Spinal cord (tissue), 10 donors: ENCODE results near the gene UGT1A10. TPM values are rescaled to one million over a fixed set of nuclear protein-coding genes. Genes with fewer than 3 reads are reported as not detected.
"Not testable (repeated sequence)": the region's sequence is repeated elsewhere in the genome, so short reads cannot be mapped to it uniquely, and the experiment has no call there.

Experiments used
- DNase-seq, 6 donors: peaks; one replicate each; pipeline versions ENCODE4 v3.0.0 to v3.0.0-alpha.2; 2013 to 2015; ENCODE audit warnings: low spot score in 6 of 6, low read depth in 4 of 6
- H3K27ac ChIP-seq: one replicate; pipeline ENCODE4 v1.5.1; 2013; ENCODE audit warnings: low read depth, low read length, control low read depth
- H3K27me3 ChIP-seq: one replicate; pipeline ENCODE4 v1.6.1; 2013; ENCODE audit warnings: low read length; ENCODE audit not compliant: control insufficient read depth, insufficient read depth
- H3K36me3 ChIP-seq: one replicate; pipeline ENCODE4 v1.6.1; 2013; ENCODE audit warnings: low read length; ENCODE audit not compliant: control insufficient read depth, insufficient read depth
- H3K4me1 ChIP-seq: one replicate; pipeline ENCODE4 v1.6.1; 2013; ENCODE audit warnings: low read length; ENCODE audit not compliant: control insufficient read depth, insufficient read depth
- H3K4me3 ChIP-seq: one replicate; pipeline ENCODE4 v1.5.1; 2013; ENCODE audit warnings: low read depth, low read length, control low read depth
- H3K9me3 ChIP-seq: one replicate; pipeline ENCODE4 v1.6.1; 2013; ENCODE audit warnings: low read length; ENCODE audit not compliant: control insufficient read depth, insufficient read depth
- WGBS: methylation state at CpG from one replicate; pipeline ENCODE4 v1.1.5; 2013; ENCODE audit warnings: missing lambda C conversion rate; ENCODE audit not compliant: insufficient coverage; 5-methylcytosine and 5-hydroxymethylcytosine counted together
- polyA plus RNA-seq, 2 donors: library from polyadenylated mRNA; unstranded; fragments of 120-200 nt; gene quantifications; one replicate each; pipeline ENCODE4 v1.2.1, GENCODE V29; 2013; ENCODE audit not compliant: insufficient read length in 2 of 2
- total RNA-seq, 2 donors: library from RNA; depleted of rRNA in 1 of 2; stranded (reverse); fragments of 120-200 nt in 1 of 2; fragments of >200 nt in 1 of 2; gene quantifications; one replicate each; pipeline versions ENCODE4 v1.2.3 to v1.2.4, GENCODE V29; 2013 to 2014
- donor health status: healthy.

The UGT1A10 gene
- total and polyA plus RNA-seq, 4 donors = not detected

- no peak for DNase-seq
- no peak overlapping the region for H3K27ac ChIP-seq
- no peak overlapping the region for H3K4me3 ChIP-seq
- H3K9me3 ChIP-seq = peaks cover 8% of the 10 kb centered on the region
- no peaks in the 10 kb centered on the region for H3K36me3 ChIP-seq
- H3K27me3 ChIP-seq = no peaks in the 10 kb centered on the region
- 89% methylated on average over 7 of the region's 10 CpGs for WGBS
- H3K4me1 ChIP-seq = no peaks in the 10 kb centered on the region
Measured at GRCh38 chr2:233746475-233747282, 110.4 kb downstream of the UGT1A10 start.

DNA sequence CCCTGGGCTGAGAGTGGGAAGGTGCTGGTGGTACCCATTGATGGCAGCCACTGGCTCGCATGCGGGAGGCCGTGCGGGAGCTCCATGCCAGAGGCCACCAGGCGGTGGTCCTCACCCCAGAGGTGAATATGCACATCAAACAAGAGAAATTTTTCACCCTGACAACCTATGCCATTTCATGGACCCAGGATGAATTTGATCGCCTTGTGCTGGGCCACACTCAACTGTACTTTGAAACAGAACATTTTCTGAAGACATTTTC is 111.0 kb downstream of the UGT1A10 start:
- Histone ChIP-seq H3K27ac (no peak overlapping the region), H3K9me3 (peaks cover 8% of the 10 kb centered on the region), H3K4me3 (no peak overlapping the region), H3K4me1 (no peaks in the 10 kb centered on the region), H3K27me3 (no peaks in the 10 kb centered on the region), H3K36me3 (no peaks in the 10 kb centered on the region)
- 93% methylated on average over 6 of the region's 6 CpGs for WGBS
- DNase-seq = no peak

GRCh38 chr2:233750689-233751088 is 114.4 kb downstream of the UGT1A10 start:
- H3K27me3 ChIP-seq, H3K36me3 ChIP-seq, H3K27ac ChIP-seq, H3K4me3 ChIP-seq, H3K4me1 ChIP-seq, DNase-seq, H3K9me3 ChIP-seq: not testable (repeated sequence)
- WGBS = 88% methylated on average over 2 of the region's 2 CpGs

GRCh38 chr2:233751212-233752009 is 115.2 kb downstream of the UGT1A10 start:
- not testable (repeated sequence) for H3K4me1 ChIP-seq, DNase-seq, H3K36me3 ChIP-seq, H3K27ac ChIP-seq, H3K27me3 ChIP-seq, H3K9me3 ChIP-seq, H3K4me3 ChIP-seq
- 80% methylated on average over 1 of the region's 2 CpGs for WGBS

GRCh38 chr2:233754872-233755611 is 118.8 kb downstream of the UGT1A10 start:
- 95% methylated on average over 42 of the region's 44 CpGs for WGBS
- no peaks in the 10 kb centered on the region for H3K36me3 ChIP-seq
- no peak overlapping the region for H3K4me3 ChIP-seq
- peaks cover 8% of the 10 kb centered on the region for H3K9me3 ChIP-seq
- no peak for DNase-seq
- H3K27me3 ChIP-seq = no peaks in the 10 kb centered on the region
- no peak overlapping the region for H3K27ac ChIP-seq
- peaks cover under 1% of the 10 kb centered on the region for H3K4me1 ChIP-seq

- Histone ChIP-seq H3K27ac (no peak overlapping the region), H3K4me1 (peaks cover 3% of the 10 kb centered on the region), H3K9me3 (no peaks in the 10 kb centered on the region), H3K4me3 (no peak overlapping the region), H3K36me3 (no peaks in the 10 kb centered on the region), H3K27me3 (no peaks in the 10 kb centered on the region)
- WGBS = 86% methylated on average over 1 of the region's 7 CpGs
- no peak for DNase-seq
Measured at GRCh38 chr2:233756429-233757081, 120.3 kb downstream of the UGT1A10 start.

- H3K27me3 ChIP-seq = no peaks in the 10 kb centered on the region
Measured at GRCh38 chr2:233758141-233758540, 121.9 kb downstream of the UGT1A10 start.

GRCh38 chr2:233758849-233759248 is 122.6 kb downstream of the UGT1A10 start:
- Histone ChIP-seq H3K4me3 (no peak overlapping the region), H3K27me3 (no peaks in the 10 kb centered on the region), H3K36me3 (no peaks in the 10 kb centered on the region), H3K9me3 (no peaks in the 10 kb centered on the region), H3K27ac (no peak overlapping the region), H3K4me1 (peaks cover 3% of the 10 kb centered on the region)
- DNase-seq = no peak
- 100% methylated on average over 1 of the region's 2 CpGs for WGBS

More at GRCh38 chr2:233758141-233758540, 121.9 kb downstream of the UGT1A10 start:
- Histone ChIP-seq H3K4me3 (no peak overlapping the region), H3K36me3 (no peaks in the 10 kb centered on the region), H3K27ac (no peak overlapping the region), H3K4me1 (peaks cover 3% of the 10 kb centered on the region), H3K9me3 (no peaks in the 10 kb centered on the region)
- DNase-seq = no peak

DNA sequence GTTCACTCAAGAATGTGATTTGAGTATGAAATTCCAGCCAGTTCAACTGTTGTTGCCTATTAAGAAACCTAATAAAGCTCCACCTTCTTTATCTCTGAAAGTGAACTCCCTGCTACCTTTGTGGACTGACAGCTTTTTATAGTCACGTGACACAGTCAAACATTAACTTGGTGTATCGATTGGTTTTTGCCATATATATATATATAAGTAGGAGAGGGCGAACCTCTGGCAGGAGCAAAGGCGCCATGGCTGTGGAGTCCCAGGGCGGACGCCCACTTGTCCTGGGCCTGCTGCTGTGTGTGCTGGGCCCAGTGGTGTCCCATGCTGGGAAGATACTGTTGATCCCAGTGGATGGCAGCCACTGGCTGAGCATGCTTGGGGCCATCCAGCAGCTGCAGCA is 123.8 kb downstream of the UGT1A10 start, which contains the start of gene UGT1A1:
UGT1A1 (plus strand) TSS at position 228 of the 400 bp plus-strand sequence; CDS start at position 246, 18 bp downstream.
- 98% methylated on average over 4 of the region's 6 CpGs for WGBS
- Histone ChIP-seq H3K36me3 (no peaks in the 10 kb centered on the region), H3K27ac (no peak within 1 kb of the TSS)

More for the DNA sequence above, 123.8 kb downstream of the UGT1A10 start, which contains the start of gene UGT1A1:
- H3K27me3 ChIP-seq = no peaks in the 10 kb centered on the region
- peaks cover 3% of the 10 kb centered on the region for H3K4me1 ChIP-seq
- H3K4me3 ChIP-seq = no peak within 1 kb of the TSS
- H3K9me3 ChIP-seq = no peaks in the 10 kb centered on the region
- no peak for DNase-seq
